Endothelial cell of umbilical vein (primary cell): ENCODE measurements around the gene GMPPA. TPM values are rescaled to one million over a fixed set of nuclear protein-coding genes. Genes with fewer than 3 reads are reported as not detected.
A peak's percentile ranks its signal among the peaks of the same experiment; 100 is the strongest.

Source experiments
- BruUV-seq: library from RNA; stranded (reverse); fragments of 400-500 nt; replicated peaks from 2 replicates; lab custom pipeline; 2021; lab: Mats Ljungman, UMichigan
- CTCF ChIA-PET: fragments of 300-600, 350-600 bp; sonication (Branson Sonifier 250); formaldehyde crosslinking; loops from one replicate; lab custom pipeline; 2021; ENCODE audit warnings: antibody characterized with exemption, inconsistent platforms; lab: Charles Lee
- POLR2A ChIA-PET: fragments of 300-600, 350-600 bp; sonication (Branson Sonifier 250); formaldehyde crosslinking; loops from one replicate; lab custom pipeline; 2021; ENCODE audit warnings: antibody characterized with exemption, inconsistent platforms; lab: Charles Lee
- DNase-seq: peaks from one replicate; pipeline ENCODE4 v3.0.0-alpha.2; 2011; ENCODE audit warnings: low read depth, low spot score
- FAIRE-seq: peaks from 2 replicates; lab custom pipeline; 2011; peaks lifted over from hg19 to GRCh38; lab: Jason Lieb, UNC
- H2AFZ ChIP-seq: 2 replicates; pipeline ENCODE4 v1.6.0; 2012; ENCODE audit warnings: low read depth, low read length, control low read depth, inconsistent platforms
- H3K27ac ChIP-seq: 2 replicates; pipeline ENCODE4 v1.5.1; 2011; ENCODE audit warnings: low read depth, mild to moderate bottlenecking, control low read depth, low read length, moderate library complexity; ENCODE audit not compliant: insufficient read depth
- H3K27me3 ChIP-seq, 2 experiments: 2 replicates each; pipeline versions ENCODE4 v1.6.0 to v1.6.1; 2011; ENCODE audit warnings: low read length in 2 of 2, mixed read lengths in 1 of 2; ENCODE audit not compliant: control insufficient read depth in 2 of 2, insufficient read depth in 2 of 2
- H3K36me3 ChIP-seq, 2 experiments: 2 replicates in 1 of 2; 3 replicates in 1 of 2; pipeline ENCODE4 v1.5.1; 2011; ENCODE audit warnings: low read length in 2 of 2, mild to moderate bottlenecking in 1 of 2, moderate library complexity in 1 of 2; ENCODE audit not compliant: control insufficient read depth in 2 of 2, insufficient read depth in 2 of 2; ENCODE audit errors: extremely low read depth in 1 of 2
- H3K4me1 ChIP-seq: 3 replicates; pipeline ENCODE4 v1.5.1; 2011; ENCODE audit warnings: mild to moderate bottlenecking, low read length; ENCODE audit not compliant: control insufficient read depth, insufficient read depth; ENCODE audit errors: extremely low read depth
- H3K4me2 ChIP-seq: 2 replicates; pipeline ENCODE4 v1.6.1; 2011; ENCODE audit warnings: low read length, control low read depth, mixed read lengths; ENCODE audit not compliant: insufficient read depth
- H3K4me3 ChIP-seq, 3 experiments: fragments of 200-600 bp in 1 of 3; sonication (generic), shearing (Covaris generic) in 1 of 3; replicated peaks in 1 of 3; 2 replicates each; pipeline ENCODE4 v1.5.1; 2011 to 2016; ENCODE audit warnings: control low read depth in 3 of 3, low read length in 3 of 3, mild to moderate bottlenecking in 2 of 3, inconsistent platforms in 1 of 3, low read depth in 1 of 3, moderate library complexity in 1 of 3; ENCODE audit not compliant: insufficient read depth in 1 of 3
- H3K79me2 ChIP-seq: 2 replicates; pipeline ENCODE4 v1.6.0; 2012; ENCODE audit warnings: low read length, inconsistent platforms; ENCODE audit not compliant: control insufficient read depth, insufficient read depth
- H3K9ac ChIP-seq: replicated peaks from 2 replicates; pipeline ENCODE3; 2011; ENCODE audit warnings: low read length, control low read depth; ENCODE audit not compliant: insufficient read depth; ENCODE audit errors: extremely low read depth
- H3K9me1 ChIP-seq: replicated peaks from 3 replicates; pipeline ENCODE4 v1.6.0; 2011; ENCODE audit warnings: mild to moderate bottlenecking, low read length; ENCODE audit not compliant: control insufficient read depth, insufficient read depth; ENCODE audit errors: extremely low read depth
- H3K9me3 ChIP-seq: replicated peaks from 2 replicates; pipeline ENCODE4 v1.5.1; 2012; ENCODE audit warnings: low read length, inconsistent platforms; ENCODE audit not compliant: control insufficient read depth, insufficient read depth
- H4K20me1 ChIP-seq: replicated peaks from 2 replicates; pipeline ENCODE3; 2011; ENCODE audit warnings: mild to moderate bottlenecking, low read length; ENCODE audit not compliant: control insufficient read depth, insufficient read depth; ENCODE audit errors: extremely low read depth
- EZH2 ChIP-seq: IDR thresholded peaks from 2 replicates; pipeline ENCODE4 v1.6.1; 2012; ENCODE audit warnings: borderline replicate concordance, low read depth, mild to moderate bottlenecking, moderate library complexity, low read length, inconsistent platforms; ENCODE audit not compliant: severe bottlenecking
- FOS ChIP-seq: IDR thresholded peaks from 2 replicates; pipeline ENCODE4 v1.6.1; 2011; ENCODE audit warnings: mild to moderate bottlenecking, low read length, moderate library complexity, borderline replicate concordance; ENCODE audit not compliant: insufficient read depth
- GATA2 ChIP-seq: IDR thresholded peaks from 2 replicates; pipeline ENCODE4 v1.7.0; 2011; ENCODE audit warnings: low read depth, mild to moderate bottlenecking, moderate library complexity, mixed read lengths, low read length; ENCODE audit not compliant: insufficient read length, insufficient read depth
- JUN ChIP-seq: IDR thresholded peaks from 2 replicates; pipeline ENCODE4 v1.6.1; 2011; ENCODE audit warnings: borderline replicate concordance, low read depth; ENCODE audit not compliant: insufficient read length, insufficient read depth
- MYC ChIP-seq: IDR thresholded peaks from one replicate; pipeline ENCODE4 v1.6.1; 2011; ENCODE audit warnings: mild to moderate bottlenecking, low read depth, low read length
- POLR2A ChIP-seq: IDR thresholded peaks from 2 replicates; pipeline ENCODE4 v1.6.1; 2012; ENCODE audit warnings: low read depth, mild to moderate bottlenecking, control low read depth, low read length
- POLR2AphosphoS5 ChIP-seq: IDR thresholded peaks from 2 replicates; pipeline ENCODE4 v1.6.1; 2012; ENCODE audit warnings: low read depth, mild to moderate bottlenecking, control low read depth, low read length, moderate library complexity; ENCODE audit not compliant: insufficient read depth
- dilution Hi-C: fragments of 300-500 bp; cut with MboI; formaldehyde crosslinking; loops from one replicate; pipeline ENCODE4 v1.15.0; 2019; ENCODE audit warnings: low sequenced_read_pairs; ENCODE audit not compliant: extremely low pct_ligation_motif_present
- intact Hi-C: fragments of 100-400 bp; cut with micrococcal nuclease; formaldehyde crosslinking; loops from one replicate; pipeline ENCODE4 v1.10.0; 2022
- polyA plus RNA-seq, 4 experiments: library from polyadenylated mRNA; depleted of rRNA in 3 of 4; stranded (reverse) in 3 of 4; unstranded in 1 of 4; fragments of >200 nt; gene quantifications; 2 replicates each; pipeline versions ENCODE4 v1.2.1 to v1.2.3, GENCODE V29; 2011 to 2012; ENCODE audit warnings: missing spikeins in 1 of 4
- total RNA-seq: library from RNA; stranded (reverse); gene quantifications from 2 replicates; pipeline ENCODE4 v1.2.3, GENCODE V29; 2021
- TF ChIP-seq, protein P1 (sequence below): IDR thresholded peaks from 2 replicates; pipeline ENCODE4 v1.6.1; 2011; ENCODE audit not compliant: insufficient read depth, insufficient read length
- TF ChIP-seq, protein P2 (sequence below), 2 donors: IDR thresholded peaks; 1 replicate in 1 of 2; 2 replicates in 1 of 2; pipeline ENCODE4 v1.5.1; 2011; ENCODE audit warnings: low read length in 2 of 2, mild to moderate bottlenecking in 2 of 2, moderate library complexity in 2 of 2, control low read depth in 1 of 2, inconsistent platforms in 1 of 2, low read depth in 1 of 2; ENCODE audit not compliant: insufficient read depth in 1 of 2; ENCODE audit errors: extremely low read depth in 1 of 2

GMPPA gene
- total and polyA plus RNA-seq, 2 donors (not counting 3 experiments of a cell fraction or from before 2014, with no cell fraction given), result 39.1 to 104 TPM

DNA sequence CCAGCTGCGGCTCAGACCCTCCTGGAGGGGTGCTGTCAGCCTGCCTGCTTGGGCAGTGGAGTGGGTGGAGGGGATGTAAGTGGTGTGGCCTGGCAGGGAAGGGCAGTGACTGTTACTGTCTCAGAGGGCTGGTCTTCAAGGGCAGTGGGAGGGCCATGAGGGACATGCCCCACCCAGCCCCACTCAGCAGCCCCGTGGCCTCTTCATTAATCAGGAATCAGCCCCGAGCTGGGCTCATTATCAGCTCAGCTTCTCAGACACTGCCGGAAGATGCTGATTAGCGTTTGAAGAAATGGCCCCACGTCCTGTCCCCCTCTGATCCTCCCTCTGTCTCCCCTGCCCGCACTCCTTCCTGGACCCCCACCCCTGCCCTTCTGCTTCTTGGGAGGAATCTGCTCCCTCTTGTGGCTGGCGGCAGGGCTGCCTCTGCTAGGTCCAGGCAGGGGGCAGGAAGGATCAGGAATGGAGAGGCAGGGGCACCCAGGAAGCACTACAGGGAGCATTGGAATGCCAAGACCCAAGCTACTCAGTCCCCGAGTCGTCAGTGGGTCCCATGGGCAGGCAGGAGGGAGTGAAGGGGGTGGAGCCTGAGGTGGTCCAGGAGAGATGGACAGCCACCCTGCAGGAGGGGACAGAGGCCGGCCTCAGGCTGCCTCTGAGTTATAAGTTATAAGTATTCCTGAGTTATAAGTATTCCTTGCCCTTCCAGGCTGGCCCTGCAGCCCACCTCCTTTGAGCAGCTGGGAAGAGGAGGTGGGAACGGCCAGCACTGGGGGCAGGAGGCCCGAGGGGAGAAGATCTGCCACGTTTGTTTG, 22.6 kb downstream of the GMPPA start:
- no peaks in the 10 kb centered on the region for H3K4me1 ChIP-seq
- H3K9me3 ChIP-seq, result no peaks in the 10 kb centered on the region
- no peak overlapping the region for H3K4me3 ChIP-seq
- peaks cover 53 to 66% of the 10 kb centered on the region in 2 experiments for H3K27me3 ChIP-seq
- H3K9ac ChIP-seq, result no peak overlapping the region
- H3K27ac ChIP-seq, result no peak overlapping the region
- dilution Hi-C loops, result no loop called here
- POLR2A ChIA-PET, result no interaction called here
- BruUV-seq, result no TSS peak
- no peak overlapping the region for H2AFZ ChIP-seq
- no peaks in the 10 kb centered on the region for H3K36me3 ChIP-seq
- CTCF ChIA-PET, result interaction anchor here (0.9 to 5.3 kb wide), 12 partner anchors 9 to 118 kb away, joined by 3 to 86 read pairs (median 5); partner anchors contain the start of gene GMPPA
- TF ChIP-seq MYC (no peak), FOS (no peak), POLR2AphosphoS5 (no peak), POLR2A (no peak), GATA2 (no peak), EZH2 (peak; percentile 2), JUN (no peak)
- TF ChIP-seq, protein P1, sequence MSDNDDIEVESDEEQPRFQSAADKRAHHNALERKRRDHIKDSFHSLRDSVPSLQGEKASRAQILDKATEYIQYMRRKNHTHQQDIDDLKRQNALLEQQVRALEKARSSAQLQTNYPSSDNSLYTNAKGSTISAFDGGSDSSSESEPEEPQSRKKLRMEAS, result no peak
- TF ChIP-seq, protein P2, sequence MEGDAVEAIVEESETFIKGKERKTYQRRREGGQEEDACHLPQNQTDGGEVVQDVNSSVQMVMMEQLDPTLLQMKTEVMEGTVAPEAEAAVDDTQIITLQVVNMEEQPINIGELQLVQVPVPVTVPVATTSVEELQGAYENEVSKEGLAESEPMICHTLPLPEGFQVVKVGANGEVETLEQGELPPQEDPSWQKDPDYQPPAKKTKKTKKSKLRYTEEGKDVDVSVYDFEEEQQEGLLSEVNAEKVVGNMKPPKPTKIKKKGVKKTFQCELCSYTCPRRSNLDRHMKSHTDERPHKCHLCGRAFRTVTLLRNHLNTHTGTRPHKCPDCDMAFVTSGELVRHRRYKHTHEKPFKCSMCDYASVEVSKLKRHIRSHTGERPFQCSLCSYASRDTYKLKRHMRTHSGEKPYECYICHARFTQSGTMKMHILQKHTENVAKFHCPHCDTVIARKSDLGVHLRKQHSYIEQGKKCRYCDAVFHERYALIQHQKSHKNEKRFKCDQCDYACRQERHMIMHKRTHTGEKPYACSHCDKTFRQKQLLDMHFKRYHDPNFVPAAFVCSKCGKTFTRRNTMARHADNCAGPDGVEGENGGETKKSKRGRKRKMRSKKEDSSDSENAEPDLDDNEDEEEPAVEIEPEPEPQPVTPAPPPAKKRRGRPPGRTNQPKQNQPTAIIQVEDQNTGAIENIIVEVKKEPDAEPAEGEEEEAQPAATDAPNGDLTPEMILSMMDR (IDR thresholded peaks at IDR 0.05; ENCODE audit: extremely low read depth in 1 of 2, insufficient read depth in 1 of 2, low read depth in 1 of 2, low read length in 2 of 2), result peak; percentile 26 to 63
- intact Hi-C loops, result loop anchor here (1.0 to 2.0 kb wide), 2 partner anchors 12 to 44 kb away; no protein-coding TSS in a partner anchor
- no peaks in the 10 kb centered on the region for H4K20me1 ChIP-seq
- H3K4me2 ChIP-seq, result no peak overlapping the region
- DNase-seq, result no peak
- no peak for FAIRE-seq
- H3K9me1 ChIP-seq, result no peaks in the 10 kb centered on the region
- H3K79me2 ChIP-seq, result no peaks in the 10 kb centered on the region
